ENCODE data around the gene STAP1. TPM values are rescaled to one million over a fixed set of nuclear protein-coding genes. Genes with fewer than 3 reads are reported as not detected.

The STAP1 gene
- polyA plus RNA-seq, 1 donor from 2014 or later: not detected

- Histone ChIP-seq H3K4me2 (ENCODE audit: low read length) (peak overlapping the region; percentile 62), H2AFZ (ENCODE audit: low read depth, low read length) (no peak overlapping the region), H3K4me3 (ENCODE audit: low read length) (peak overlapping the region; percentile 83), H3K9me2 (ENCODE audit: insufficient read depth, low read length) (no peaks in the 10 kb centered on the region), H3K27ac (ENCODE audit: low read length) (peak overlapping the region; percentile 36), H3K9me3 (ENCODE audit: low read length) (no peaks in the 10 kb centered on the region), H4K20me1 (ENCODE audit: insufficient read depth) (no peaks in the 10 kb centered on the region), H3K9ac (ENCODE audit: low read length) (peak overlapping the region; percentile 38), H3F3A (ENCODE audit: insufficient read depth, low read length, poor library complexity, severe bottlenecking) (no peaks in the 10 kb centered on the region), H3K27me3 (ENCODE audit: insufficient read depth, low read depth, low read length) (no peaks in the 10 kb centered on the region), H3K79me2 (replicated peaks; ENCODE audit: insufficient read depth, low read length) (peaks cover 37% of the 10 kb centered on the region), H3K36me3 (ENCODE audit: insufficient read depth, low read length) (peaks cover 3% of the 10 kb centered on the region)
- TF ChIP-seq CTCF (IDR thresholded peaks at IDR 0.05; ENCODE audit: poor library complexity, severe bottlenecking): no peak
- no peak for TF ChIP-seq POLR2AphosphoS5 (IDR thresholded peaks at IDR 0.05)
- no peak for TF ChIP-seq MXI1 (conservative IDR thresholded peaks at IDR 0.05; ENCODE audit: poor library complexity, severe bottlenecking)
- TF ChIP-seq EP300 (conservative IDR thresholded peaks at IDR 0.05; ENCODE audit: poor library complexity, severe bottlenecking): no peak
- TF ChIP-seq TAF1 (IDR thresholded peaks at IDR 0.05; ENCODE audit: low read depth): no peak
- TF ChIP-seq RAD21 (conservative IDR thresholded peaks at IDR 0.05): no peak
- no peak for TF ChIP-seq EZH2 (IDR thresholded peaks at IDR 0.05; ENCODE audit: borderline replicate concordance, insufficient read depth, low read length, poor library complexity, severe bottlenecking)
- TF ChIP-seq REST (IDR thresholded peaks at IDR 0.05; ENCODE audit: borderline replicate concordance): no peak
- TF ChIP-seq SMC3 (conservative IDR thresholded peaks at IDR 0.05; ENCODE audit: poor library complexity): no peak
Observed at GRCh38 chr4:67546004-67546356, 12.5 kb upstream of the STAP1 start.

GRCh38 chr4:67546971-67547370 is 11.6 kb upstream of the STAP1 start:
- no peak overlapping the region for H3K4me2 ChIP-seq (ENCODE audit: low read length)

More at GRCh38 chr4:67546971-67547370, 11.6 kb upstream of the STAP1 start:
- TF ChIP-seq REST (IDR thresholded peaks at IDR 0.05; ENCODE audit: borderline replicate concordance) (no peak), POLR2AphosphoS5 (IDR thresholded peaks at IDR 0.05) (no peak)
- Histone ChIP-seq H3K27me3 (ENCODE audit: insufficient read depth, low read depth, low read length) (no peaks in the 10 kb centered on the region), H4K20me1 (ENCODE audit: insufficient read depth) (no peaks in the 10 kb centered on the region), H3K9me2 (ENCODE audit: insufficient read depth, low read length) (no peaks in the 10 kb centered on the region), H3F3A (ENCODE audit: insufficient read depth, low read length, poor library complexity, severe bottlenecking) (no peaks in the 10 kb centered on the region), H3K9me3 (ENCODE audit: low read length) (no peaks in the 10 kb centered on the region), H3K27ac (ENCODE audit: low read length) (no peak overlapping the region), H3K79me2 (replicated peaks; ENCODE audit: insufficient read depth, low read length) (peaks cover 27% of the 10 kb centered on the region), H3K9ac (ENCODE audit: low read length) (no peak overlapping the region), H2AFZ (ENCODE audit: low read depth, low read length) (no peak overlapping the region), H3K4me3 (ENCODE audit: low read length) (no peak overlapping the region), H3K36me3 (ENCODE audit: insufficient read depth, low read length) (no peaks in the 10 kb centered on the region)

Data from neural cell (in vitro differentiated cells).